GM23338 (cell line): ENCODE data around the gene TRABD2A. TPM values are rescaled to one million over a fixed set of nuclear protein-coding genes. Genes with fewer than 3 reads are reported as not detected.

Source experiments
- ATAC-seq: fragments of 200-7000 bp; cut with Tn5 transposase; 3 replicates; pipeline ENCODE4 v1.9.1; 2020
- DNase-seq: peaks from one replicate; pipeline ENCODE4 v3.0.0-alpha.2; 2015; ENCODE audit warnings: low spot score
- H2AFZ ChIP-seq: fragments of 200-600 bp; sonication (generic); 2 replicates; pipeline ENCODE4 v1.8.0; 2016; ENCODE audit warnings: antibody characterized with exemption, mild to moderate bottlenecking, moderate library complexity
- H3F3A ChIP-seq: fragments of 200-600 bp; sonication (generic); replicated peaks from 2 replicates; pipeline ENCODE4 v1.8.0; 2017; ENCODE audit warnings: antibody characterized with exemption, mixed run types, low read depth
- H3K27ac ChIP-seq: fragments of 200-600 bp; sonication (generic); 2 replicates; pipeline ENCODE4 v1.6.1; 2016; ENCODE audit warnings: low read depth
- H3K27me3 ChIP-seq: fragments of 200-600 bp; sonication (generic); 2 replicates; pipeline ENCODE4 v1.8.0; 2016; ENCODE audit warnings: mild to moderate bottlenecking, mixed run types, moderate library complexity; ENCODE audit not compliant: insufficient read depth
- H3K36me3 ChIP-seq: fragments of 200-600 bp; sonication (generic); 2 replicates; pipeline ENCODE4 v1.8.0; 2016; ENCODE audit warnings: mild to moderate bottlenecking; ENCODE audit not compliant: insufficient read depth
- H3K4me1 ChIP-seq: fragments of 200-600 bp; sonication (generic); 2 replicates; pipeline ENCODE4 v1.8.0; 2016; ENCODE audit warnings: mild to moderate bottlenecking, moderate library complexity; ENCODE audit not compliant: insufficient read depth
- H3K4me2 ChIP-seq: fragments of 200-600 bp; sonication (generic); 2 replicates; pipeline ENCODE4 v1.7.1; 2017; ENCODE audit warnings: mixed run types
- H3K4me3 ChIP-seq: fragments of 200-600 bp; sonication (generic); 2 replicates; pipeline ENCODE4 v1.6.1; 2016; ENCODE audit warnings: mixed run types
- H3K79me2 ChIP-seq: fragments of 200-600 bp; sonication (generic); replicated peaks from 2 replicates; pipeline ENCODE4 v1.8.0; 2017; ENCODE audit warnings: mild to moderate bottlenecking; ENCODE audit not compliant: insufficient read depth
- H3K9me2 ChIP-seq: fragments of 200-600 bp; sonication (generic); 2 replicates; pipeline ENCODE4 v1.8.0; 2017; ENCODE audit not compliant: insufficient read depth
- H4K20me1 ChIP-seq: fragments of 200-600 bp; sonication (generic); replicated peaks from 2 replicates; pipeline ENCODE4 v1.8.0; 2017; ENCODE audit warnings: mild to moderate bottlenecking; ENCODE audit not compliant: insufficient read depth
- H3K27ac Mint-ChIP-seq: 2 replicates; pipeline ENCODE4 v1.8.0; 2020; ENCODE audit warnings: inconsistent platforms, mild to moderate bottlenecking, moderate library complexity, mixed read lengths
- H3K27me3 Mint-ChIP-seq: 3 replicates; pipeline ENCODE4 v1.8.0; 2022; ENCODE audit warnings: low read depth, mild to moderate bottlenecking, moderate library complexity, mixed read lengths, inconsistent platforms; ENCODE audit not compliant: insufficient read depth, poor library complexity
- H3K36me3 Mint-ChIP-seq: 3 replicates; pipeline ENCODE4 v1.8.0; 2021; ENCODE audit warnings: low read depth, mild to moderate bottlenecking, inconsistent platforms, moderate library complexity, mixed read lengths
- H3K4me1 Mint-ChIP-seq: 3 replicates; pipeline ENCODE4 v1.8.0; 2020; ENCODE audit warnings: mild to moderate bottlenecking, inconsistent platforms, mixed read lengths
- H3K4me3 Mint-ChIP-seq: 3 replicates; pipeline ENCODE4 v1.8.0; 2021; ENCODE audit warnings: moderate library complexity, mild to moderate bottlenecking, inconsistent platforms, mixed read lengths
- H3K9me3 Mint-ChIP-seq: 3 replicates; pipeline ENCODE4 v1.8.0; 2020; ENCODE audit warnings: moderate library complexity, mild to moderate bottlenecking, inconsistent platforms, mixed read lengths
- CREB1 ChIP-seq: fragments of 250-450 bp; sonication (Bioruptor Pico); IDR thresholded peaks from 2 replicates; pipeline ENCODE4 v1.5.0; 2020; ENCODE audit warnings: low read depth, mild to moderate bottlenecking, moderate library complexity
- CTCF ChIP-seq, 2 experiments: fragments of 200-600 bp in 1 of 2; sonication (generic) in 1 of 2; conservative IDR thresholded peaks; 2 replicates each; pipeline versions ENCODE4 v1.5.1 to v1.6.1; 2016 to 2017; ENCODE audit warnings: antibody characterized with exemption in 2 of 2, low read depth in 2 of 2, mild to moderate bottlenecking in 2 of 2, moderate library complexity in 1 of 2
- ETS1 ChIP-seq: IDR thresholded peaks from 2 replicates; pipeline ENCODE4 v1.6.1; 2016; ENCODE audit warnings: antibody characterized with exemption
- EZH2phosphoT487 ChIP-seq: fragments of 200-600 bp; sonication (generic); IDR thresholded peaks from one replicate; pipeline ENCODE4 v1.8.1; 2018; ENCODE audit warnings: antibody characterized with exemption; ENCODE audit not compliant: unreplicated experiment
- JUNB ChIP-seq: IDR thresholded peaks from one replicate; pipeline ENCODE4 v1.6.1; 2016; ENCODE audit warnings: antibody characterized with exemption; ENCODE audit not compliant: unreplicated experiment
- NANOG ChIP-seq: IDR thresholded peaks from 2 replicates; pipeline ENCODE4 v1.6.1; 2016; ENCODE audit warnings: antibody characterized with exemption, borderline replicate concordance
- POLR2AphosphoS5 ChIP-seq: IDR thresholded peaks from 2 replicates; pipeline ENCODE4 v1.6.1; 2016; ENCODE audit warnings: antibody characterized with exemption, low read depth
- REST ChIP-seq: IDR thresholded peaks from one replicate; pipeline ENCODE4 v1.6.1; 2018; ENCODE audit warnings: antibody characterized with exemption; ENCODE audit not compliant: unreplicated experiment
- STAT1 ChIP-seq: IDR thresholded peaks from one replicate; pipeline ENCODE4 v1.6.1; 2016; ENCODE audit warnings: antibody characterized with exemption; ENCODE audit not compliant: unreplicated experiment
- ZNF114 ChIP-seq: fragments of 250-450 bp; sonication (Bioruptor Pico); IDR thresholded peaks from 2 replicates; pipeline ENCODE4 v1.5.0; 2020; ENCODE audit warnings: mild to moderate bottlenecking, moderate library complexity
- ZNF331 ChIP-seq: fragments of 250-450 bp; sonication (Bioruptor Pico); IDR thresholded peaks from 2 replicates; pipeline ENCODE4 v1.5.0; 2020; ENCODE audit warnings: low read depth, mild to moderate bottlenecking, moderate library complexity
- ZNF462 ChIP-seq: fragments of 250-450 bp; sonication (Bioruptor Pico); IDR thresholded peaks from 2 replicates; pipeline ENCODE4 v1.5.0; 2020; ENCODE audit warnings: mild to moderate bottlenecking, moderate library complexity
- polyA plus RNA-seq: library from polyadenylated mRNA; unstranded; fragments of >200 nt; fragmentation: Nextera tagmentation; extraction: Ambion mirVana; gene quantifications from 2 replicates; pipeline ENCODE4 v1.2.1, GENCODE V29; 2016
- total RNA-seq: library from RNA; depleted of rRNA; stranded (reverse); fragments of >200 nt; shearing (Covaris generic); gene quantifications from 2 replicates; pipeline ENCODE4 v1.2.3, GENCODE V29; 2014

Gene TRABD2A
- total and polyA plus RNA-seq, 2 experiments from 2014 or later: 5.5 to 12.1 TPM

GRCh38 chr2:84827978-84828575 is 52.8 kb downstream of the TRABD2A start:
- Mint-ChIP-seq H3K27me3 (peaks cover 2% of the 10 kb centered on the region), H3K4me1 (peaks cover 12% of the 10 kb centered on the region), H3K9me3 (no peaks in the 10 kb centered on the region), H3K36me3 (no peaks in the 10 kb centered on the region), H3K4me3 (no peak overlapping the region), H3K27ac (no peak overlapping the region)
- Histone ChIP-seq H3K36me3 (no peaks in the 10 kb centered on the region), H3K27ac (no peak overlapping the region), H3F3A (no peaks in the 10 kb centered on the region), H2AFZ (no peak overlapping the region), H3K4me1 (0 out of 2 replicates have a peak, but pooled peaks cover 5% of the 10 kb centered on the region), H3K9me2 (0 out of 2 replicates have a peak, but pooled peaks cover 6% of the 10 kb centered on the region), H3K4me2 (no peak overlapping the region), H3K4me3 (no peak overlapping the region), H3K27me3 (no peaks in the 10 kb centered on the region), H4K20me1 (no peaks in the 10 kb centered on the region), H3K79me2 (no peaks in the 10 kb centered on the region)
- TF ChIP-seq ZNF462 (CRISPR knock-in tag) (no peak), ETS1 (no peak), JUNB (no peak), ZNF114 (CRISPR knock-in tag) (no peak), REST (no peak), STAT1 (no peak), POLR2AphosphoS5 (no peak), CTCF (conservative IDR thresholded peaks at IDR 0.05; ENCODE audit: low read depth in 2 of 2) (no peak), CREB1 (no peak), EZH2phosphoT487 (no peak), ZNF331 (CRISPR knock-in tag) (no peak), NANOG (no peak)
- ATAC-seq: no peak
- no peak for DNase-seq
